ENCODE results near the gene METRN.

Gene METRN

GRCh38 chr16:714558-715476, at the start of gene METRN:
Gene METRN (plus strand): TSS chr16:715118. CDS start chr16:715290, 172 bp downstream.
- no peak for TF ChIP-seq CTCF (conservative IDR thresholded peaks at IDR 0.05; ENCODE audit: control insufficient read depth, insufficient read depth, low read depth, low read length)
- H3K4me3 ChIP-seq (ENCODE audit: control insufficient read depth, low read depth, low read length) = peak within 1 kb of the TSS; percentile 49
- DNase-seq (ENCODE audit: low read depth) = peak; percentile 76

GRCh38 chr16:666572-666971, 48.3 kb upstream of the METRN start:
- no peak for DNase-seq (ENCODE audit: low read depth)
- no peak overlapping the region for H3K4me3 ChIP-seq (ENCODE audit: control insufficient read depth, low read depth, low read length)
- no peak for TF ChIP-seq CTCF (conservative IDR thresholded peaks at IDR 0.05; ENCODE audit: control insufficient read depth, insufficient read depth, low read depth, low read length)

GRCh38 chr16:667113-667779, 47.7 kb upstream of the METRN start:
- no peak overlapping the region for H3K4me3 ChIP-seq (ENCODE audit: control insufficient read depth, low read depth, low read length)
- DNase-seq (ENCODE audit: low read depth) = no peak
- TF ChIP-seq CTCF (conservative IDR thresholded peaks at IDR 0.05; ENCODE audit: control insufficient read depth, insufficient read depth, low read depth, low read length) = no peak

DNA sequence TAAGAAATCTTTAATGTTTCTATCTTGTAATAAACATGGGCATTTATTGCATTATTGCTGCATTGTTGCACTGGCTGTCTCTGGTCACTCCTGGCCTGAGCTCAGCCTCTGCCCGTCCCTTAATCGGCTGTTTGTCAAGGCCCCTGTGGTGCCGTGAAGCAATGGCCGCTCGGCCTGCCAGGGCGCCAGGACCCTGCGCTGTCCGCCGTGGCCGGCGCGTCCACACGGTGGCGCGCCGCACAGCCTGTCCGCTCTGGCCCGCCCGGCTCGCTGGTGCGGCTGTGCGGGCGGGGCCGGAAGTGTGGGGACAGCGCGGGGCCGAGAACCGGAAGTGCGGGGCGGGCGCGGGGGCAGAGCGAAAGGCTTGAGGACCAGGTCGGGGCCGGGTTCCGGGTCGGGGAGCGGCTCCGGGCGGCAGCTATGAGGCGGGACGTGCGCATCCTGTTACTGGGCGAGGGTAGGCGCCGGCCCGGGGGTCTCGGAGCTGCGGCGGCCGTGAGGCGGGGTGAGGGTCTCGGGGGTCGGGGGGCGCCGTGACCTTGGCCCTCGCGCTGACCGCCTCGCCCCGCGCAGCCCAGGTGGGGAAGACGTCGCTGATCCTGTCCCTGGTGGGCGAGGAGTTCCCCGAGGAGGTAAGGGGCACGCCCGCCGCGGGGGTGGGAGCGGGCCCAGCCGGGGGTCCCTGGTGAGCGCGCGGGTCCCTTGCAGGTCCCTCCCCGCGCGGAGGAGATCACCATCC, 47.0 kb upstream of the METRN start, which contains the start of gene RHOT2:
RHOT2 (plus strand) TSS at position 353 of the 739 bp plus-strand sequence; CDS start at position 421, 68 bp downstream.
- TF ChIP-seq CTCF (conservative IDR thresholded peaks at IDR 0.05; ENCODE audit: control insufficient read depth, insufficient read depth, low read depth, low read length) = no peak
- DNase-seq (ENCODE audit: low read depth) = peak; percentile 85
- H3K4me3 ChIP-seq (ENCODE audit: control insufficient read depth, low read depth, low read length) = peak within 1 kb of the TSS; percentile 73

DNA sequence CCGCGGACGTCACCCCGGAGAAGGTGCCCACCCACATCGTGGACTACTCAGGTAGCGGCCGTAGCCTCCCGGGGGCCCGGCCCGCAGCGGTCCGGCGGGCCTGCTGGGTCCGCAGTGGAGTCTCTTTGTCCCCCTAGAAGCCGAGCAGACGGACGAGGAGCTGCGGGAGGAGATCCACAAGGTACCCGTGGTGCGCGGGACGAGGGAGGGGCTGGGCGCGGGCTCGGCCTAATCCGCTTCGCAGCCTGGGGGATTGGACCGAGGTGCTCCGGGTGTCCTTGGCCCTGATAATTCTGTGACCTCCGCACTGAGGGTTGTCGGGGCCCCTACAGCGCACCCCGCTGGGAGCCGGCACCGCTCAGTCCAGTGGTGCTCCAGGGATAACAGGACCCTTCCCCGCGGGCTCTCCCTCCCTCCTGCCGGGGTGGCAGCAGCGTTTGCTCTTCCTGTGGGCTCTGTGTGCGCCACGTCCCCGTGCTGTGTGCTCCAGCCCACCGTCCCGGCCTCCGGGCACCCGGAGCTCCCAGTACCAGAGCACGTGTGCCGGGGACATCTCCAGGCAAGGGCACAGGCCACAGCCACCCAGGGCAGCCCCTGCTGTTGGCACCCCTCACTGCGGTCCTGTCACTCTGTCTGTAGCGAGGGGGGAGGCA, 46.3 kb upstream of the METRN start:
- no peak for DNase-seq (ENCODE audit: low read depth)
- TF ChIP-seq CTCF (conservative IDR thresholded peaks at IDR 0.05; ENCODE audit: control insufficient read depth, insufficient read depth, low read depth, low read length) = no peak
- H3K4me3 ChIP-seq (ENCODE audit: control insufficient read depth, low read depth, low read length) = peak overlapping the region; percentile 73

GRCh38 chr16:669666-670065, 45.3 kb upstream of the METRN start:
- no peak for DNase-seq (ENCODE audit: low read depth)
- no peak for TF ChIP-seq CTCF (conservative IDR thresholded peaks at IDR 0.05; ENCODE audit: control insufficient read depth, insufficient read depth, low read depth, low read length)
- no peak overlapping the region for H3K4me3 ChIP-seq (ENCODE audit: control insufficient read depth, low read depth, low read length)
